NCI-H2196 (cell line): ENCODE measurements around the gene CDK17.
"Not testable (repeated sequence)": the region's sequence is repeated elsewhere in the genome, so short reads cannot be mapped to it uniquely, and the experiment has no call there.

ENCODE experiments used
- DNase-seq: peaks from one replicate; lab custom pipeline; 2025; ENCODE audit not compliant: unreplicated experiment; lab: John Stamatoyannopoulos, UW

Gene CDK17

DNA sequence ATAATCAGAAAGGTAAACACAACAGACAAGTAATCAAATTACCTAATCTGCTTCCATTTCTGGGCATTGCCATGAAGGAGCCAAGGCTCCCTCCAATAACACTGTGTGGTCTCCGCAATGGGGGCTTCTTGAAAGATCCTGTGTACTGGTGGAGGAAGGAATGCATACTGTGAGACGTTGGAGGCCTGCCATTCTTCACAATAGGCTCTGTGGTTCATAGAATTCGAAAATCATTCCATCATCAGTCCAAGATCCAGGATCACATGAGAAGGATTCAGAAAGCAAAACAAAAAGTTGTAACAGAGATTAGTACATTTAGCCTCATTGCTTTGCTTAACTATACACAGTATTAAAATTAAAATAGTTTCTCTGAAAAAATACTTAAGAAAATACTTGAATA, 76.3 kb downstream of the CDK17 start:
- DNase-seq = no peak

DNA sequence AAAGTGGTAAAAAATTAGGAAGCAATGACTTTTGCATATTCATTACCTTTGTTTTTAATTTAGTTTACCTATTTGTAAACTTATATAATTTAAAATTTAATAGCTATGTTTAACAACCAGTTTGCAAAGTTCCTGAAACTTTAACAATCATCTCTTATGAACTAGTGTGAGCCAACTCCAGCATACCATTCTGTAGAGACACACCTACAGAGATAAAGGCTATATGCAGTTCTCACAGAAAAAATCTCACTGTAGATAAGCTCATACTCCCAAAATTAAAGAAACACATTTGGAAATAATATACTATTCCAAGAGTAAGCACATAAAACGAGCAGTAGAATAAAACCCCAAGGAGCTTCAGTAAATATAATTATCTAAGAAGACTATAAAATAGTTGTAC, 77.5 kb downstream of the CDK17 start:
- DNase-seq = no peak

DNA sequence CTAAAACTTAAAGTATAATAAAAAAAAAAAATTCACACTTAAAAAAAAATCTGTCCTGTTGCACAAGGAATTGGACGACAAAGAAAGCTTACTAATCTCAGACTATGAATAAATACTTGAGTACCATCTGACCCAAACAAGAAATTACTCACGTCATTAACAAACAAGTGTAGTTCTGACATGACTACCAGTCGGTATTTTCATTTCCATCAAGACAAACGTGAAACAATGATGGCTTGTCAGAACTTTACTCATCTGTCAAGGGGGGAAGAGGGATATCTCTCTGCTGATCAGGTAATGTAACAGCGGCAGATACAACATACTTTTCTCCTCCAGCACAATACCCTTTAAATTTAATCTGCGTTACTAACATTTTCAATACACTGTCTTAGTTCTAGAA, 78.3 kb downstream of the CDK17 start:
- DNase-seq = no peak

DNA sequence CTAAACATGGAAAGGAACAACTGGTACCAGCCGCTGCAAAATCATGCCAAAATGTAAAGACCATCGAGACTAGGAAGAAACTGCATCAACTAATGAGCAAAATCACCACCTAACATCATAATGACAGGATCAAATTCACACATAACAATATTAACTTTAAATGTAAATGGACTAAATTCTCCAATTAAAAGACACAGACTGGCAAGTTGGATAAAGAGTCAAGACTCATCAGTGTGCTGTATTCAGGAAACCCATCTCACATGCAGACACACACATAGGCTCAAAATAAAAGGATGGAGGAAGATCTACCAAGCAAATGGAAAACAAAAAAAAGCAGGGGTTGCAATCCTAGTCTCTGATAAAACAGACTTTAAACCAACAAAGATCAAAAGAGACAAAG, 82.4 kb downstream of the CDK17 start:
- not testable (repeated sequence) for DNase-seq

DNA sequence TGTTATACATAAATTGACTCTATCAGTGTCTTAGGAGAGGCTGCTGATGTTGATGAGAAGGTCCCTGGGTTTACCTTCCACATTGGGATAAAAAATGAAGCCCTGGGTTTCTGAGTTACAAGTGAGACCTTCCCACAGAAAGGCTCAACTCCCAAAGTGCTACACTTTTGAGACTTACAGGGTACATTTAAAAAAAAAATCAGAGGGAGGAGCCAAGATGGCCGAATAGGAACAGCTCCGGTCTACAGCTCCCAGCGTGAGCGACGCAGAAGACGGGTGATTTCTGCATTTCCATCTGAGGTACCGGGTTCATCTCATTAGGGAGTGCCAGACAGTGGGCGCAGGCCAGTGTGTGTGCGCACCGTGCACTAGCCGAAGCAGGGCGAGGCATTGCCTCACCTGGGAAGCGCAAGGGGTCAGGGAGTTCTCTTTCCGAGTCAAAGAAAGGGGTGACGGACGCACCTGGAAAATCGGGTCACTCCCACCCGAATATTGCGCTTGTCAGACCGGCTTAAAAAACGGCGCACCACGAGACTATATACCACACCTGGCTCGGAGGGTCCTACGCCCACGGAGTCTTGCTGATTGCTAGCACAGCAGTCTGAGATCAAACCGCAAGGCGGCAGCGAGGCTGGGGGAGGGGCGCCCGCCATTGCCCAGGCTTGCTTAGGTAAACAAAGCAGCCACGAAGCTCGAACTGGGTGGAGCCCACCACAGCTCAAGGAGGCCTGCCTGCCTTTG, 84.3 kb downstream of the CDK17 start:
- DNase-seq = not testable (repeated sequence)

DNA sequence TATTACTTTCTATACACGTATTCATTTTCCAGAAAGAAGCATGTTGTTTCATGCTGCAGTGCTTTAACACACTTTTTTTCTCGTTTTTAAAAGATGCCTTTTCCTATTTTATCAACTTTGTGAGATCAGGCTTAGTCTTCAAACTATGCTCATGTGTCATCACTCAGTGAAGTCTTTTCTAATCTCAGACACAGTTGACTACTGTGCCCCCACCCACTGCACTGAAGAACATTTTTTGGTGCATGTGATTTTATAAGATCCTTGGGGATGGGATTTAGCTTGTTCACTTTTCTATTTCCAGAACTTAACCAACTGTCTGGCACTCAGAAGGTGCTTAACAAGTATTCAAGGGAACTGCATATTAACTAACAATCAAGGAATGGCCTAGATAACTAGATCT, 85.5 kb downstream of the CDK17 start:
- no peak for DNase-seq

DNA sequence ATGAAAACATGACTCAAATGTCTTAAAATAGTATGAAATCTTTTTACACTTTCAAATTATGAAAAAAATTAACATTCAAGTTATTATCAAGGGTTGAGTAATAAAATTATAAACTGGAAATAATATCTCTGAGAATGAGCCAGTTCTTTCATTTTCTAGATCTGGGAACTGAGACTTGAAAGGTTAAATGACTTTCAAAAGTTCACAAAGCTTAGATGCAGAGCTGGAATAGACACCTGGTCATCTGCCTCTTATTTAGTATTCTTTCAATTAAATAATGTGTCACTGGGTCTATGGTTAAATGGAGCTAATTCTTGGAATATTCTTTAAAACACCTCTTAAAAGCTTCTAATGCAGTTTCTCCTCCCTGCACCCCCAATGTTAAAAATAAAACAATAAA, 86.6 kb downstream of the CDK17 start:
- no peak for DNase-seq

DNA sequence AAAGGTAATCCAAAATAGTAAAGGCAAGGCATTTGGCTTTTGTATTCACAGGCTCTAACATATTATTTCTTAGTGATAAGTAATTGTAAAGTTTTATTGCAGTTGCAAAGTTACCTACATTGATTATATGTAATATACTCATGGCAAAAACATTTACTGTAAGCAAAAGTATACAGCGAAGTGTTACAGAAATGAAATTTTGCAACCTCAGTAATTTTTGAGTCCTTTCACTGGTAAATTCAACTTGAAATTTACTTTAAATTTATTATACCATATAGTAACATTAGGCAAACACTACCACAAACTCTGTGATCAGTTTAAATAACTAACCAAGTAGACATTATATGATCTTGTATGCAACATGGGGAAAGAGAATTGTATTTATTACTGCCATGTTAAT, 89.0 kb downstream of the CDK17 start:
- no peak for DNase-seq

DNA sequence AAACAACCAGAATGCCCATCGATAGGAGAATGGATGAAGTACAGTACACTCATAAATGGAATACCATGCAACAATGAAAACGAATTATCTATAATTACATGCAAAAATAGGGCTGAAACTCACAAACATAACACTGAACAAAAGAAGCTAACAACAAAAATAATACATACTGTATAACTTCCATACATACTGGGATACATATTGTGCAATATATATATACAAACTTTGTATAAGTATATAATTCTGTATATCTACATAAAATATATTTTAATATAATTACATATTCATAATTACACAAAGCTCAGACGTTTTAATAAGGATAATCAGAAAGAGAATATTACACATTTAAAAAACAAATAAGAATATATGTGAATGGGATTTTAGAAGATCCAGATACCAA, 90.2 kb downstream of the CDK17 start:
- no peak for DNase-seq

DNA sequence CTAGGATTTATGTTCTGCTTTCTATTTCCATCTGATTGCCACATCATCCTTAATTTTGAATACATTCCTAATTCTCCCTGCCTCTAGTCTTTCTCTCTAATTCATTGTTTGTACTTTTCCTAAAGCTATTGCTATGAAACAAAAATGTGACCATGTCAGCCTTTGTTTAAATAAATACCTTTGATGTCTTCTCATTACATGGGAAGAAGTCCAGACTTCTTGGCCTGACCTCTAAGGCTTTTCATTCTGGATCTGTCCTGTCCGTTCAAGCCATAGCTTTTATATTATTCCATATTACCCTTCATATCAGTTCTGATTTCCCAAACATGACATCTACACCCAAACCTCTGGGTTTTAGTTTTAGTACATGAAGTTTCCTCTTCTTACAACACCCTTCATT, 91.4 kb downstream of the CDK17 start:
- DNase-seq = no peak

DNA sequence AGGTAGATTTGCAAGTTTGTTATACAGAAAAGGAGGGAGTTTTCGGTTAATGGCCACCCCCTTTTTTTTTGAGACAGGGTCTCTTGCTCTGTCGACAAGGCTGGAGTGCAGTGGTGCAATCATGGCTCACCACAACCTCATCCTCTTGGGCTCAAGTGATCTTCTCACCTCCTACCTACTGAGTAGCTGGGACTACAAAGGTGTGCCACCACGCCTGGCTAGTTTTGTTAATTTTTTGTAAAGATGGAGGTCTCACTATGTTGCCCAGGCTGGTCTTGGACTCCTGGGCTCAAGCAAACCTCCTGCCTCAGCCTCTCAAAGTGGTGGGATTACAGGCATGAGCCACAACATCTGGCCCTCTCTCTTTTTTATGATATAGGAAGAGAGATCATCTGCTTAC, 94.6 kb downstream of the CDK17 start:
- DNase-seq = no peak

DNA sequence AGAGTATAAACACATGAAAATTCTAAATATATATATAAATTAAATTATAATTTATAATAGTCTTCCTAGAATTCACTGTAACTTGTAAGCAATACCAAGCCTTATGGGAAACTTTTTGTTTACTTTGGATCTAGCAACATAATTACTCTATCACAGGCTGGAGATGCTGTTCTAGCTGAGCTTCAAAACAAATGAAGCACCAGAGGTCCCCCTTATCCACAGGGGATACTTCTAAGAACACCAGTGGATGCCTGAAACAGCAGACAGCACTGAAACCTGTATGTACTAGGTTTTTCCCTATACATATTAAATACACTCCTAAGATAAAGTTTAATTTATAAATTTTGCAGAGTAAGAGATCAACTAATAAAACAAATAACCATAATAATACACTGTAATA, 96.6 kb downstream of the CDK17 start:
- DNase-seq = no peak

DNA sequence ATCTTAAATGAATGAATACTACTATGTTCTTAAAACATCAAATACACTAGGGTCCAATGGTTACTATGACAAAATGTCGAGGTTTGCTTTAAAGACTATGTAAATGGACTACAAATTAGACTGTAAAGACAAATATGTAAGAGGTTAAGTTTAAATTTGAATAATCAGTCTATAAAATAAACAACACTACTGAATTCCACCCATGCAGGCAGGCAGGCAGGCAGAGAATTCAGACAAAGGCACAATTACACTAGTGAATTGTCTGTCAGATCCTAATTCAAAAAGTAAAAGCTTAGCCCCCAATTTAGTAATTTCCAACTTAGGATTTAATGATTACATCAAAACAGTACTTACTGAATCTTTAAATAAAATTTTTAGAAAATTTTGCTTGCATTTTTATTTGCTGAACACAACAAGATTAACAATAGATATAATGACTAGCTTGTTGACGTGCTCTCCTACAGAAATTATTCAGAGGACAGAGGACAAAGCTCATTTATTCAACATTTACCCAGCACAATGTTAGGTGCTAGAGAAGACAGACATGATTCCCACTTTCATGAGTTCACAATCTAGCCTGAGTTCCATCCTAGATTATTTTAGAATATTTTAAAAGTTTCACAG, 97.4 kb downstream of the CDK17 start:
- no peak for DNase-seq

DNA sequence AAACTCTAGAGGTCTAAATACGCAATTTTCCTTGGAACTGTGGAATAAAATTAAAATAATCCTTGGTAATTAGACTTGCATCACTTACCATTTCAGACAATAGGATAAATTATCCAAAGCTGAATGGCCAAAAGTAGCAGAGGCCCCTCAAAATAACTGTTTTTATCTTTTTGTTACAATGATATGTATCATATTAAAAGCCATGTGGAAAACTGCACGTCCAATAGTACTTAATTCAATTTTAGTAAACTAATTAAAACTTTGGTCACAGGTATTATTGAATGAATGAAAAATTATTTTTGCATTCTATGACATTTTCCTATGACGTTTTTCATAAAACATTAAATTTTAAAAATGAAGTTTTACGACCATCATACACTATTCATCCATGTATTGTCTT, 98.5 kb downstream of the CDK17 start:
- no peak for DNase-seq

DNA sequence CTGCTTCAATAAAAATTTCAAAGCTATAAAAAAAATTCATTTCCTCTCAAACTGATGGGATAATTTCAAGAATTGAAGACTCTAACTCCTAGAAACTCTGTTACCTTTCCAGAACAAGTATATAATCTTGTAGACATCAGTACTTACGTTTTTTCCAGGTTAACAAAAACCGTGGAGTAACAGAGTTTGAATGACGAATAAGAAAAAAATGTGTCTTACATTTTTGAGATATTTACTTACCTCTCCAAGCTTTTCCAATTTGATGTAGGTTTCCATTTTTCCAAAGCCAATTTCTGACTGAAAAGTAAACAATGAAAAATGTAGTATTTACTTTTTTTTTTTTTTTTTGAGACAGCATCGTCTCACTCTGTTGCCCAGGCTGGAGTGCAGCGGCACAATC, 100.2 kb downstream of the CDK17 start:
- DNase-seq = no peak

DNA sequence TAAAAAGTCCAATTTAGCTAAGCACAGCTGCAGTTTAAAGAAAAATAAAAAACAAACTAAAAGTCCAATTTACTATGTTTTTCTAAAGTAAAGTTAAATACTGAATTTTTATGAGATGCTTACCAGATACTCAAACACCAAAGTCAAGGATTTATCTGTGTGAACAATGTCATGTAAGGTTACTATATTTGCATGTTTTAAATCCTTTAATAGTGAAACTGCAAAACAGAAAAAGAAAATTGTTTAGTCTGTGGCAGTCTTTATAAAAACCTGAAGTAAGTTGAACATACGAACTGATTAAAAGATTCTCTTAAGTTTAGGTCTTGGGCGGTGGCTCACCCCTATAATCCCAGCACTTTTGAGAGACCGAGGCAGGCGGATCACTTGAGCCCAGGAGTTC, 102.7 kb downstream of the CDK17 start:
- DNase-seq = no peak

DNA sequence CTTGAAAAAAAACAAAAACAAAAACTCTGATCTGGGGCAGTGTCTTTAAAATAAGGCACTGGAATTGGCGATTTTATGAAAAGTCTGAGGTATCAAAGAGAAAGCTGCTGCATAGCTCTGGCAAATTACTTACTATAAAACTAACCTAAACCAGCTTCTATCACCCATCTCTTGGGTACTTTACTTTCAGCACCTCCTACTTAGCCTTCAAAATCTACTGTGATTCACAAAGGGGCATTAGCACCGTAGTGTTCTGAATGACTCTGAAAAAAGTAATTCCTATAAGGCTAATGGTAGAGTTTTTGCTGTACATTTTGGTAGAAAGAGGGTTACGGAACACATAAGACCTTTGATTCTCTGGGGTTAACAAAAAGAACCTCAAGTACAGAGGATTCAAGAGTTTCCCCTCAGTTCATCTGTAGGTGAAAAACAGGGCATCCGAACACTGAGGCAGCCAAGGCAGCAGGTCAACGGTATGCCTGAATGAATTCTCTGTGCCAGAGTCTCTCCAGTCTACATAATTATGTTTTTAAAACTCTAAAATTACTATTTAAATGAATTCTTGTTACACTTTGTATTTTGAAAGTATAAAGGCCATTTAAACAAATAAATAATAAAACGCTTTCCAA, 104.6 kb downstream of the CDK17 start:
- no peak for DNase-seq

DNA sequence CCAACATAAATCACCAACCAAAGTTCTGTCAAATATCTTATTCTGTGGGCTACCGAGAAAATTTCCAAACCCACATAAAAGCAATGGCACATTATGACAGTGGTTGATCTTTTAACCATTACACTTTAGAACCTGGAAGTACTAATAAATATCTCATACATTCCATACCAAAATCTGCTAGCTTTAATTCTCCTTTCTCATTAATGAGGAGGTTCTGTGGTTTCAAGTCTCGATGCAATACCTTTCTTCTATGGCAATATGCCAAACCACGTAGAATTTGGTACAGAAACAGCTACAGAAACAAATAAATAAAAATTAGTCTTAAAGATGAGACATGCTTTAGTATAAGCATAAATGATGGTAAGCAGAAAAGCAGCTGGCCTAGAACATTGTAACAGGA, 105.4 kb downstream of the CDK17 start:
- DNase-seq = no peak

DNA sequence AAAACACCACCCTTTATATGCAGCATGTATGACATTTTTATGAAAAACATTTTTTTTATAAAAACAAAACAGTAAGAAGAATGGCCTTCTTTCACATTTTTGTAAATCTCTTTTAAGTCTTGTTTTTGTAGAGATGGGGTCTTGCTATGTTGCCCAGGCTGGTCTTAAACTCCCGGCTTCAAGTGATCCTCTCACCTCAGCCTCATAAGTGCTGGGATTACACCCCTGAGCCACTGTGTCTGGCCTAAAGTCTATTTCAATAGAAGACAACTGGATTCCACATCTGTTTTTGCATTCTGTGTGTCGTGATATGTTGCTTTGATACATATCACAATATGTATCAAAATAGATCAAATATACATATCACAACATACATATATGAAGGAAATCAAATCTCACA, 107.1 kb downstream of the CDK17 start:
- no peak for DNase-seq

DNA sequence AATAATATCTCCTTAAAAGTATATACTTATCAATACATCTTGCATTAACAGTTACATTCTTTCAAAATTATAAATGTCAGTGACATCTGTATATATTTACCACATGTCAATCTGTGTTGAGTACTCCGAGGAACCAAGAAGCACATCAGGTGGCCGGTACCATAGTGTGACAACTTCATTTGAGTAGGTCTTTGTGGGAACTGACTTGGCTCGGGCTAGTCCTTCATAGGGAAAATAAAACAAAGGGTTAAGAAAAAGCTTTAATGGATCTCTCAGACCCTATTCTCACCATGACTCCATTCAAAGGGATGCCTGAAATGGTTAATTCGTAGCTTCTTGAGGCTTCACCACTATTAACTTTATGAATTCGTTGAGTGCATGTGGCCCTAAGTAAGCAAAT, 111.2 kb downstream of the CDK17 start:
- no peak for DNase-seq

DNA sequence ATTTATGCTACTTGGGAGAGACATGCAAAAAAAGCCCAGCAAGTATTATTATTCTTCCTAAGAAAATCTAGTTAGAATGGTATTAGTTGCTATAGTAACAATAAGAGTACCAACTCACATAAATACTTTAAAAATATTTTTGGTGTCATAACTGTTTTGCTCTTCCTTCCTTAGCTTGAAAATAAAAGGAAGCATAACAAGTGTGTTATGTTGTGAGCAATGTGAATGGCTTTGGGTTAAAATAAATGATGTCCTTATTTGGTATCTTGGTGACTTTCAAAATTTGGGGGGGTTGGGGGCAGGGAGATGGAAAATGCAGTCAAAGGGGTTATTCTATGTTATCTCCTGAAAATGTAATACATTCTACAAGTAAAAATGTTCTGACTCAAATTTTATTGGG, 115.1 kb downstream of the CDK17 start:
- DNase-seq = no peak

DNA sequence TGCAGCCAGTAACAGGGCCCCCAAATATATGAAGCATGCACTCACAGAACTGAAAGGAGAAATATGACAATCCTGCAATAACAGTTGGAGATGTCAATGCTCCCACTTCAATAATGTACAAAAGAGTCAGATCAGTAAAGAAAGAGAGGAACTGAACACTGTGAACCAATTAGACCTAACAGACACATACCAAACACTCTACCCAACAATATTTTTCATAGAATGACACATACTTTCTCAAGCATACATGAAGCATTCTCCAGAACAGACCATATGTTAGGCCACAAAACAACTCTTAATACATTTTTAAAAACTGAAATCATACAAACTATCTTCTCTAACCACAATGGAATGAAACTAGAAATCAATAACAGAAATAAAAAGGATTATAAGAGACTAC, 125.9 kb downstream of the CDK17 start:
- DNase-seq = no peak
